Uterus (tissue), 2 donors: ENCODE results near the gene SNX30.

ENCODE experiments used
- CTCF ChIP-seq, 4 experiments: fragments of 200-600 bp in 2 of 4; fragments of 450-650 bp in 2 of 4; sonication (generic) in 2 of 4; IDR thresholded peaks; one replicate each; pipeline ENCODE4 v1.5.1; 2016 to 2019; ENCODE audit warnings: antibody characterized with exemption in 4 of 4, mild to moderate bottlenecking in 2 of 4, moderate library complexity in 1 of 4
- POLR2A ChIP-seq, 2 donors: fragments of 450-650 bp; IDR thresholded peaks; one replicate each; pipeline ENCODE4 v1.6.1; 2016; ENCODE audit warnings: antibody characterized with exemption in 2 of 2, mild to moderate bottlenecking in 1 of 2, moderate library complexity in 1 of 2

GRCh38 chr9:112841261-112841660, 90.7 kb downstream of the SNX30 start:
- TF ChIP-seq CTCF (IDR thresholded peaks at IDR 0.05) (no peak), POLR2A (IDR thresholded peaks at IDR 0.05) (no peak)
